HepG2 (cell line): ENCODE measurements around the gene DIS3L2. TPM values are rescaled to one million over a fixed set of nuclear protein-coding genes. Genes with fewer than 3 reads are reported as not detected.

ENCODE experiments used
- ATAD3A ChIP-seq: sonication (generic); formaldehyde crosslinking; IDR thresholded peaks from 2 replicates; pipeline ENCODE4 v1.4.0; 2020; ENCODE audit warnings: missing genetic modification reagents
- CAMTA2 ChIP-seq: sonication (generic); formaldehyde crosslinking; IDR thresholded peaks from 2 replicates; pipeline ENCODE4 v1.4.0; 2020; ENCODE audit warnings: mild to moderate bottlenecking, missing genetic modification reagents, borderline replicate concordance
- ERF ChIP-seq: IDR thresholded peaks from 2 replicates; pipeline ENCODE4 v1.6.1; 2018; ENCODE audit warnings: missing biosample characterization, missing genetic modification reagents
- PHF5A ChIP-seq: IDR thresholded peaks from one replicate; pipeline ENCODE4 v1.6.1; 2018; ENCODE audit warnings: low read depth, missing genetic modification reagents; ENCODE audit not compliant: unreplicated experiment
- RAD21 ChIP-seq: fragments of 450-650 bp; formaldehyde crosslinking; IDR thresholded peaks from 2 replicates; pipeline ENCODE4 v1.5.0; 2020; ENCODE audit warnings: mild to moderate bottlenecking
- RXRA ChIP-seq: sonication (generic); formaldehyde crosslinking; IDR thresholded peaks from 2 replicates; pipeline ENCODE4 v1.5.1; 2020; ENCODE audit warnings: missing genetic modification reagents
- SMC3 ChIP-seq: IDR thresholded peaks from 2 replicates; pipeline ENCODE4 v1.6.1; 2011; ENCODE audit warnings: low read length, improper control_type of control experiment
- ZBTB4 ChIP-seq: sonication (generic); formaldehyde crosslinking; IDR thresholded peaks from 2 replicates; pipeline ENCODE4 v1.4.0; 2020; ENCODE audit warnings: missing genetic modification reagents, mild to moderate bottlenecking, borderline replicate concordance
- ZNF329 ChIP-seq: sonication (generic); formaldehyde crosslinking; IDR thresholded peaks from 2 replicates; pipeline ENCODE4 v1.9.0; 2021; ENCODE audit warnings: low read depth, mild to moderate bottlenecking, missing genetic modification reagents
- ZNF354B ChIP-seq: sonication (generic); formaldehyde crosslinking; IDR thresholded peaks from 2 replicates; pipeline ENCODE4 v1.8.0; 2022; ENCODE audit warnings: mild to moderate bottlenecking, missing genetic modification reagents
- ZNF629 ChIP-seq: sonication (generic); formaldehyde crosslinking; conservative IDR thresholded peaks from 2 replicates; pipeline ENCODE4 v1.5.0; 2020; ENCODE audit warnings: missing genetic modification reagents
- ZNF768 ChIP-seq: sonication (generic); formaldehyde crosslinking; IDR thresholded peaks from 2 replicates; pipeline ENCODE4 v1.4.0; 2020; ENCODE audit warnings: missing genetic modification reagents
- polyA plus RNA-seq, 8 experiments: library from polyadenylated mRNA; depleted of rRNA in 3 of 8; stranded (reverse) in 7 of 8; unstranded in 1 of 8; fragments of >200 nt; fragmentation: Illumina TruSeq in 4 of 8; extraction: Trizol in 4 of 8; gene quantifications; 2 replicates each; pipeline versions ENCODE4 v1.2.1 to v1.2.3, GENCODE V29; 2011 to 2016; ENCODE audit warnings: low read depth in 4 of 8, missing spikeins in 1 of 8, mixed read lengths in 1 of 8; ENCODE audit not compliant: insufficient read depth in 1 of 8
- total RNA-seq, 5 experiments: library from RNA; depleted of rRNA; stranded (reverse); fragments of >200 nt; fragmentation: Illumina TruSeq; extraction: Trizol; gene quantifications; 2 replicates each; pipeline ENCODE4 v1.2.3, GENCODE V29; 2016; ENCODE audit warnings: low read depth in 1 of 5
- TF ChIP-seq, protein P1 (sequence below): sonication (generic); formaldehyde crosslinking; IDR thresholded peaks from 2 replicates; pipeline ENCODE4 v1.5.1; 2020; ENCODE audit warnings: mild to moderate bottlenecking, missing genetic modification reagents, moderate library complexity
- TF ChIP-seq, protein P2 (sequence below): sonication (generic); formaldehyde crosslinking; IDR thresholded peaks from 2 replicates; pipeline ENCODE4 v1.4.0; 2020; ENCODE audit warnings: missing genetic modification reagents

Gene DIS3L2
- total and polyA plus RNA-seq, 2 of the 13 experiments (the other 11 are each of a cell fraction or from before 2014, with no cell fraction given): 7.0 to 23.9 TPM

DNA sequence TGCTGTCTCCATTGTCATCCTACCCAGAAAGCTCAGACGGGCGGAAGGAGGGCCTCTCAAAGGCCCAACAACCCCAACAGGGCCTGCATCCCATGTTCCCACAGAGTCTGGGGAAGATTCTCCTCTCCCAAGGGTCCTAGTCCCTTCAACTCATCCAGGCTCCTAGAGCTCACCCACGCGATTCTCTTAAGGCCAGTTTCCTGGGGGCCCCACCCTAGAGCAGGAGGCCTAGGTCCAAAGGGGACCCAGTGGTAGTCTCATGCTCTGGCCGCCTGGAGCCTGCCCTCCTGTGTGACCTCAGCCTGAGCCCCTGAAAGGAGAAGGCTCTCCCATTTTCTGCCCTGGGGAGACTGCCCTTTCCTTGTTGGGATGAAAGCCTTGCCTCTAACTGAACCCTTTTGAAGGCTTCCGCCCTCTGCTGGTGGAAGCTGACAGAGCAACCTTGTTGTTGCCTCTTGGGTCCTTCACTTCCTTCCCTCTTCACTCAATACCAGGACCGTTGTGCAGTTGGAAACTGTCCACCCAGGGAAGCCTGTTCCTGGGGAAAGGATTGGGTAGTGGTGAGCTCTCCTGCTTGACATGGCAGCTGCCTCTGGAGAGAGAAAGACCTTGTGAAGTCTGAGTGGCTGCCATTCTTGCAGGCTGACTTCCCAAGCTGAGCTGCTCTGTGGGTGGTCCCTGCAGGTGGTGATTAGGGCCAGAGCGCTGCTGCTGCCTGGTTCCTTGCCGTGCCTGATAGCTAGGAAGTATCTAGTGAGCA lies 331.1 kb downstream of the DIS3L2 start (continued):
- TF ChIP-seq, protein P1, sequence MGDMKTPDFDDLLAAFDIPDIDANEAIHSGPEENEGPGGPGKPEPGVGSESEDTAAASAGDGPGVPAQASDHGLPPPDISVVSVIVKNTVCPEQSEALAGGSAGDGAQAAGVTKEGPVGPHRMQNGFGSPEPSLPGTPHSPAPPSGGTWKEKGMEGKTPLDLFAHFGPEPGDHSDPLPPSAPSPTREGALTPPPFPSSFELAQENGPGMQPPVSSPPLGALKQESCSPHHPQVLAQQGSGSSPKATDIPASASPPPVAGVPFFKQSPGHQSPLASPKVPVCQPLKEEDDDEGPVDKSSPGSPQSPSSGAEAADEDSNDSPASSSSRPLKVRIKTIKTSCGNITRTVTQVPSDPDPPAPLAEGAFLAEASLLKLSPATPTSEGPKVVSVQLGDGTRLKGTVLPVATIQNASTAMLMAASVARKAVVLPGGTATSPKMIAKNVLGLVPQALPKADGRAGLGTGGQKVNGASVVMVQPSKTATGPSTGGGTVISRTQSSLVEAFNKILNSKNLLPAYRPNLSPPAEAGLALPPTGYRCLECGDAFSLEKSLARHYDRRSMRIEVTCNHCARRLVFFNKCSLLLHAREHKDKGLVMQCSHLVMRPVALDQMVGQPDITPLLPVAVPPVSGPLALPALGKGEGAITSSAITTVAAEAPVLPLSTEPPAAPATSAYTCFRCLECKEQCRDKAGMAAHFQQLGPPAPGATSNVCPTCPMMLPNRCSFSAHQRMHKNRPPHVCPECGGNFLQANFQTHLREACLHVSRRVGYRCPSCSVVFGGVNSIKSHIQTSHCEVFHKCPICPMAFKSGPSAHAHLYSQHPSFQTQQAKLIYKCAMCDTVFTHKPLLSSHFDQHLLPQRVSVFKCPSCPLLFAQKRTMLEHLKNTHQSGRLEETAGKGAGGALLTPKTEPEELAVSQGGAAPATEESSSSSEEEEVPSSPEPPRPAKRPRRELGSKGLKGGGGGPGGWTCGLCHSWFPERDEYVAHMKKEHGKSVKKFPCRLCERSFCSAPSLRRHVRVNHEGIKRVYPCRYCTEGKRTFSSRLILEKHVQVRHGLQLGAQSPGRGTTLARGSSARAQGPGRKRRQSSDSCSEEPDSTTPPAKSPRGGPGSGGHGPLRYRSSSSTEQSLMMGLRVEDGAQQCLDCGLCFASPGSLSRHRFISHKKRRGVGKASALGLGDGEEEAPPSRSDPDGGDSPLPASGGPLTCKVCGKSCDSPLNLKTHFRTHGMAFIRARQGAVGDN (CRISPR knock-in tag): 0 out of 2 replicates have a peak, but pooled peaks have one; percentile 23
- no peak for TF ChIP-seq ZBTB4 (CRISPR knock-in tag)
- TF ChIP-seq ZNF329 (CRISPR knock-in tag): no peak
- TF ChIP-seq ZNF629 (CRISPR knock-in tag): no peak
- TF ChIP-seq PHF5A (CRISPR knock-in tag): no peak
- TF ChIP-seq ZNF768 (CRISPR knock-in tag): no peak
- TF ChIP-seq CAMTA2 (CRISPR knock-in tag): no peak
- TF ChIP-seq ZNF354B (CRISPR knock-in tag): no peak
- TF ChIP-seq SMC3: peak; percentile 79
- TF ChIP-seq RXRA: no peak
- TF ChIP-seq RAD21 (CRISPR knock-in tag): peak; percentile 41
- TF ChIP-seq ATAD3A (CRISPR knock-in tag): no peak
- TF ChIP-seq, protein P2, sequence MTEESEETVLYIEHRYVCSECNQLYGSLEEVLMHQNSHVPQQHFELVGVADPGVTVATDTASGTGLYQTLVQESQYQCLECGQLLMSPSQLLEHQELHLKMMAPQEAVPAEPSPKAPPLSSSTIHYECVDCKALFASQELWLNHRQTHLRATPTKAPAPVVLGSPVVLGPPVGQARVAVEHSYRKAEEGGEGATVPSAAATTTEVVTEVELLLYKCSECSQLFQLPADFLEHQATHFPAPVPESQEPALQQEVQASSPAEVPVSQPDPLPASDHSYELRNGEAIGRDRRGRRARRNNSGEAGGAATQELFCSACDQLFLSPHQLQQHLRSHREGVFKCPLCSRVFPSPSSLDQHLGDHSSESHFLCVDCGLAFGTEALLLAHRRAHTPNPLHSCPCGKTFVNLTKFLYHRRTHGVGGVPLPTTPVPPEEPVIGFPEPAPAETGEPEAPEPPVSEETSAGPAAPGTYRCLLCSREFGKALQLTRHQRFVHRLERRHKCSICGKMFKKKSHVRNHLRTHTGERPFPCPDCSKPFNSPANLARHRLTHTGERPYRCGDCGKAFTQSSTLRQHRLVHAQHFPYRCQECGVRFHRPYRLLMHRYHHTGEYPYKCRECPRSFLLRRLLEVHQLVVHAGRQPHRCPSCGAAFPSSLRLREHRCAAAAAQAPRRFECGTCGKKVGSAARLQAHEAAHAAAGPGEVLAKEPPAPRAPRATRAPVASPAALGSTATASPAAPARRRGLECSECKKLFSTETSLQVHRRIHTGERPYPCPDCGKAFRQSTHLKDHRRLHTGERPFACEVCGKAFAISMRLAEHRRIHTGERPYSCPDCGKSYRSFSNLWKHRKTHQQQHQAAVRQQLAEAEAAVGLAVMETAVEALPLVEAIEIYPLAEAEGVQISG: 0 out of 2 replicates have a peak, but pooled peaks have one; percentile 20
- 0 out of 2 replicates have a peak, but pooled peaks have one; percentile 13 for TF ChIP-seq ERF
